K562 (cell line): Measurements from ENCODE around the gene SESN2. TPM values are rescaled to one million over a fixed set of nuclear protein-coding genes. Genes with fewer than 3 reads are reported as not detected.

Experiments used
- ADNP ChIP-seq: fragments of 200-800 bp; sonication (Bioruptor generic); IDR thresholded peaks from 2 replicates; pipeline ENCODE4 v1.6.1; 2016; ENCODE audit warnings: missing genetic modification characterization, missing compliant biosample characterization
- CBX5 ChIP-seq: IDR thresholded peaks from 2 replicates; pipeline ENCODE4 v1.6.1; 2014; ENCODE audit warnings: low read depth, borderline replicate concordance
- CGGBP1 ChIP-seq: fragments of 250-450 bp; sonication (Bioruptor Pico); IDR thresholded peaks from 2 replicates; pipeline ENCODE4 v1.9.0; 2021; ENCODE audit warnings: mild to moderate bottlenecking
- DIDO1 ChIP-seq: fragments of 450-650 bp; IDR thresholded peaks from 2 replicates; pipeline ENCODE4 v1.6.1; 2016; ENCODE audit warnings: low read depth, missing biosample characterization, missing genetic modification characterization
- E2F6 ChIP-seq, 2 experiments: IDR thresholded peaks; 2 replicates each; pipeline ENCODE4 v1.6.1; 2011; ENCODE audit warnings: borderline replicate concordance in 1 of 2, control low read depth in 1 of 2, low read depth in 1 of 2, low read length in 1 of 2, mild to moderate bottlenecking in 1 of 2, mixed read lengths in 1 of 2, moderate library complexity in 1 of 2; ENCODE audit not compliant: insufficient read depth in 1 of 2, insufficient read length in 1 of 2, poor library complexity in 1 of 2, severe bottlenecking in 1 of 2; ENCODE audit errors: extremely low read depth in 1 of 2
- HNRNPUL1 ChIP-seq: fragments of 200-400 bp; formaldehyde crosslinking; IDR thresholded peaks from 2 replicates; pipeline ENCODE4 v1.6.1; 2017; ENCODE audit warnings: low read length
- KHSRP ChIP-seq: fragments of 450-650 bp; IDR thresholded peaks from 2 replicates; pipeline ENCODE4 v1.6.1; 2017
- KLF10 ChIP-seq: fragments of 250-450 bp; sonication (Bioruptor Pico); IDR thresholded peaks from 2 replicates; pipeline ENCODE4 v1.6.1; 2021; ENCODE audit warnings: matching md5 sums
- MCM2 ChIP-seq: fragments of 450-650 bp; IDR thresholded peaks from 2 replicates; pipeline ENCODE4 v1.6.1; 2017; ENCODE audit warnings: low read depth, mild to moderate bottlenecking
- NCOA2 ChIP-seq, 2 experiments: fragments of 450-650 bp; IDR thresholded peaks; 2 replicates each; pipeline ENCODE4 v1.6.1; 2018; ENCODE audit warnings: mild to moderate bottlenecking in 2 of 2, moderate library complexity in 1 of 2; ENCODE audit not compliant: partially characterized antibody in 2 of 2
- SP2 ChIP-seq: IDR thresholded peaks from 2 replicates; pipeline ENCODE4 v1.6.1; 2011; ENCODE audit warnings: mild to moderate bottlenecking, low read depth, low read length, moderate library complexity; ENCODE audit not compliant: poor library complexity, severe bottlenecking; ENCODE audit errors: extremely low read depth
- TAF1 ChIP-seq: IDR thresholded peaks from 2 replicates; pipeline ENCODE4 v1.6.1; 2011; ENCODE audit warnings: mild to moderate bottlenecking, low read length, moderate library complexity; ENCODE audit not compliant: insufficient read depth, control insufficient read depth, severe bottlenecking; ENCODE audit errors: extremely low read depth
- TEAD2 ChIP-seq: fragments of 450-650 bp; IDR thresholded peaks from 2 replicates; pipeline ENCODE4 v1.6.1; 2016; ENCODE audit warnings: missing genetic modification characterization, control low read depth, missing compliant biosample characterization
- THAP12 ChIP-seq: fragments of 250-450 bp; sonication (Bioruptor Pico); IDR thresholded peaks from 2 replicates; pipeline ENCODE4 v1.9.0; 2021; ENCODE audit warnings: mild to moderate bottlenecking, inconsistent platforms
- U2AF2 ChIP-seq: fragments of 200-400 bp; formaldehyde crosslinking; optimal IDR thresholded peaks from 2 replicates; pipeline ENCODE3; 2017; ENCODE audit warnings: low read depth, mild to moderate bottlenecking, low read length
- ZBTB33 ChIP-seq: sonication (generic); formaldehyde crosslinking; IDR thresholded peaks from 2 replicates; pipeline ENCODE4 v1.8.1; 2023; ENCODE audit warnings: mild to moderate bottlenecking, missing genetic modification reagents
- ZMIZ1 ChIP-seq, 2 experiments: fragments of 150-350 bp in 1 of 2; IDR thresholded peaks; 2 replicates each; pipeline ENCODE4 v1.6.1; 2012 to 2016; ENCODE audit warnings: low read depth in 2 of 2, low read length in 2 of 2, mild to moderate bottlenecking in 1 of 2, moderate library complexity in 1 of 2
- ZNF174 ChIP-seq: fragments of 250-450 bp; sonication (Bioruptor Pico); IDR thresholded peaks from 2 replicates; pipeline ENCODE4 v1.4.0; 2020; ENCODE audit warnings: mild to moderate bottlenecking
- ZNF696 ChIP-seq: fragments of 250-450 bp; sonication (Bioruptor Pico); conservative IDR thresholded peaks from 2 replicates; pipeline ENCODE4 v1.4.0; 2020; ENCODE audit warnings: mild to moderate bottlenecking, moderate library complexity
- polyA plus RNA-seq, 8 experiments: library from polyadenylated mRNA; depleted of rRNA in 4 of 8; stranded (reverse) in 5 of 8; unstranded in 3 of 8; fragments of >200 nt; fragmentation: Nextera tagmentation in 2 of 8; fragmentation: Illumina TruSeq in 1 of 8; extraction: Ambion mirVana in 2 of 8; extraction: Trizol in 1 of 8; gene quantifications; 2 replicates each; pipeline versions ENCODE4 v1.2.1 to v1.2.3, GENCODE V29; 2011 to 2014; ENCODE audit warnings: inconsistent platforms in 1 of 8, missing spikeins in 1 of 8
- total RNA-seq, 7 experiments: library from RNA; depleted of rRNA in 6 of 7; stranded (reverse); fragments of >200 nt in 6 of 7; fragmentation: Illumina TruSeq in 2 of 7; extraction: Trizol in 2 of 7; gene quantifications; 2 replicates each; pipeline versions ENCODE4 v1.2.1 to v1.2.3, GENCODE V29; 2011 to 2021; ENCODE audit warnings: low replicate concordance in 1 of 7

Gene SESN2
- total and polyA plus RNA-seq, 9 of the 15 experiments (the other 6 are each of a cell fraction or from before 2014, with no cell fraction given), result 3.7 to 71.3 (median 16.8) TPM

- TF ChIP-seq CGGBP1 (no peak), SP2 (no peak), DIDO1 (tag) (no peak), HNRNPUL1 (no peak), ADNP (tag) (no peak), KHSRP (no peak), NCOA2 (IDR thresholded peaks at IDR 0.05; ENCODE audit: partially characterized antibody in 2 of 2) (no peak), ZNF174 (CRISPR knock-in tag) (no peak), ZNF696 (CRISPR knock-in tag) (no peak), CBX5 (no peak), MCM2 (no peak), TEAD2 (tag) (no peak), U2AF2 (no peak), KLF10 (CRISPR knock-in tag) (no peak), ZMIZ1 (IDR thresholded peaks at IDR 0.05; ENCODE audit: low read depth in 2 of 2, low read length in 2 of 2) (no peak), TAF1 (no peak), E2F6 (IDR thresholded peaks at IDR 0.05; ENCODE audit: borderline replicate concordance in 1 of 2, extremely low read depth in 1 of 2, insufficient read depth in 1 of 2, insufficient read length in 1 of 2, low read depth in 1 of 2, low read length in 1 of 2, poor library complexity in 1 of 2, severe bottlenecking in 1 of 2) (no peak), THAP12 (CRISPR knock-in tag) (no peak), ZBTB33 (CRISPR knock-in tag) (peak; percentile 59; the same call in 1 of the 2 replicates)
Observed at GRCh38 chr1:28328228-28328648, 68.9 kb downstream of the SESN2 start (continued).
